HG02678 (cell line): ENCODE measurements around the gene OR2V1.
"Not testable (repeated sequence)": the region's sequence is repeated elsewhere in the genome, so short reads cannot be mapped to it uniquely, and the experiment has no call there.

Experiments used
- ATAC-seq: cut with Tn5 transposase; IDR thresholded peaks from one replicate; pipeline ENCODE4 v1.9.1; 2021; ENCODE audit warnings: mild to moderate bottlenecking, moderate library complexity; ENCODE audit not compliant: unreplicated experiment

The OR2V1 gene

DNA sequence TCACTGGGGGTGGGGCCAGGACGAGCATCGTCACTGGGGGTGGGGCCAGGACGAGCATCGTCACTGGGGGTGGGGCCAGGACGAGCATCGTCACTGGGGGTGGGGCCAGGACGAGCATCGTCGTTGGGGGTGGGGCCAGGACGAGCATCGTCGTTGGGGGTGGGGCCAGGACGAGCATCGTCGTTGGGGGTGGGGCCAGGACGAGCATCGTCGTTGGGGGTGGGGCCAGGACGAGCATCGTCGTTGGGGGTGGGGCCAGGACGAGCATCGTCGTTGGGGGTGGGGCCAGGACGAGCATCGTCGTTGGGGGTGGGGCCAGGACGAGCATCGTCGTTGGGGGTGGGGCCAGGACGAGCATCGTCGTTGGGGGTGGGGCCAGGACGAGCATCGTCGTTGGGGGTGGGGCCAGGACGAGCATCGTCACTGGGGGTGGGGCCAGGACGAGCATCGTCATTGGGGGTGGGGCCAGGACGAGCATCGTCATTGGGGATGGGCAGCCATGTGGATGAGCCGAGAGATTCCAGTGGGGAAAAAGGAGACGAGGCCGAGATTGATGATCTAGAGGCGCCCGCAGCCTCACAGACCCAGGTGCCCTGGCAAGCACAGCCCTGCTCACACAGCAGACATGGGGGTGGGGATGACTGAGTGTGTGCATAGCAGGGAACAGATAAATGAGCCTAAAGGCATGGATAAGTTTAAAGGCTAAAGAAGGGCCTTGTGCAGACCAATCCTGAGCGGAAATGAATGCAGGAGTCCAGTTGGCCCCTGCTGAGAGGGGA, 30.0 kb upstream of the OR2V1 start:
- ATAC-seq = not testable (repeated sequence)

DNA sequence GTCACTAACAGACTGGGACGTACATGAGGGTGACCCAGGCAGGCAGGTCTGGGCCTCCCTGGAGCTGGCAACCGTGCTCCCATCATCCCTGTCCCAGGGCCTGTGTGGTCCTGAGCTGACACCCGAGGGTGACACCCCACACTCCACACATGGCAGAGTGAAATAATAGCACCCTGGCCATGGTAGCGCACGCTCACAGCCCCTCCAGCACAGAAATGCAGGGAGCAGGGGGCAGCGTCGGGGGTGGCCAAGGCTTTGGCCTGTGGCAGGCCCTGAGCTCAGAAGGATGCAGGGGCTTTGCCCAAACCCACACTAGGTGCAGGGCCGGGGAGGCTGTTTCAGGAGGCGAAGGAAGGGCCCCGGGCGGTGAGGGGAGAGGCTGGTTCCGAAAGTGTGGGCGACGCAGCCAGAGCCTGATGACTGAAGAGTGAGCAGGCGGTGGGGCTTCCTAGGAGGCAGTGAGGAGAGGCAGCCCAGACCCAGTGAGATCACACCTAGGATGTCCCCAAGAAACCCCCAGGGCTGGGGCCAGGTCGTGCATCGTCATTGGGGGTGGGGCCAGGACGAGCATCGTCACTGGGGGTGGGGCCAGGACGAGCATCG, 29.3 kb upstream of the OR2V1 start:
- peak; percentile 54 for ATAC-seq

DNA sequence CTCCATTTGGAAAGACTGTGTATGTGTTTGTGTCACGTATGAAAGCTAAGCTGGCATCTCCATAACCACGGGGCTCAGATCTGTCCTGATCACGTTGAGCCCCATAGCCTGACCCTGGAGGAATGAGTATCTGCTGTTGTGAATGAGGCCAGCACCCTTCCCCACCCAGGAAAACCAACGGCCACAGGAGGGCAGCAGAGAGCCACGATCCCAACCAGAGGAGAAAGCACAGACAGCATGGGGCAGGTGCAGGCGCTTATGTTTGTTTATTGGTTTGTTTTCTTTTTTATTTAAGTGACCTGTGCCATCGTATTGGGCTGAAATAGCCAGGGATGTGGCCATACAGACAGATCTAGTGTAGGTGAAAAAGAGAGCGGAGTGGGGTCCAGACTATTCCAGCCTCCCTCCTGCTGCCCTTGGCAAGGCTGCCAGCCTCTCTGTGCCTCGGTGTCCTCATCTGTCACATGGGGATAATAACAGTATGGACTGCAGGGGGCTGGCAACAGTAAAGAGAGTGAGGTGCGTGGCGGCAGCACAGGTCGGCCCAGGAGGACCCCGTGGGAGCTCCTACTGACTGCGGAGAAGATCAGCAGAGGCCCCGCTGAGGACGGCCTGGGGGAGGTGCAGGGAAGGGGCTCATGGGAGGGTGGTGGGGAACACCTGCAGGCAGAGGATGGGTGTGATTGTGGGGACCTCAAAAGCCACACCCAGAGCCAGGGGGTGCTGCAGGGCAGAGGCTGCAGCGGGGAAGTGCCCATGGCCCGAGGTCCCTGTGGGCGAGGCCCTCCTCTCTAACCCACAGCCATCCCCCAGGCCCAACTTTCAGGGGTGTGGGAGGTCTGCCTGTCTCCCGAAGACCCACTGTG, 28.6 kb upstream of the OR2V1 start:
- peak; percentile 82 for ATAC-seq

DNA sequence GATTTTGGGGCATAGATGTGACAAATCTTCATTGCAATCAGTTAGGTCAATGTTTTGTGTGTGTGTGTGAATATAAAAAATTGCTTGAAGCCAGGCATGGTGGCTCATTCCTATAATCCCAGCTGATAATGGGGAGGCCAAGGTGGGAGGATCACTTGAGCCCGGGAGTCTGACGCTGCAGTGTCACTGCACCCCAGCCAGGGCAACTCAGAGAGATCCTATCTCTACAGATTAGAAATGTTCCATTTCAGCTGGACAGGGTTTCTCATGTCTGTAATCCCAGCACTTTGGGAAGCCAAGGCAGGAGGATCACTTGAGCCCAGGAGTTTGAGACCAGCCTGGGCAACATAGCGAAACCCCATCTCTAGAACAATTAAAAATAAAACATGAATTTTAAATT, 27.9 kb upstream of the OR2V1 start:
- ATAC-seq = no peak

DNA sequence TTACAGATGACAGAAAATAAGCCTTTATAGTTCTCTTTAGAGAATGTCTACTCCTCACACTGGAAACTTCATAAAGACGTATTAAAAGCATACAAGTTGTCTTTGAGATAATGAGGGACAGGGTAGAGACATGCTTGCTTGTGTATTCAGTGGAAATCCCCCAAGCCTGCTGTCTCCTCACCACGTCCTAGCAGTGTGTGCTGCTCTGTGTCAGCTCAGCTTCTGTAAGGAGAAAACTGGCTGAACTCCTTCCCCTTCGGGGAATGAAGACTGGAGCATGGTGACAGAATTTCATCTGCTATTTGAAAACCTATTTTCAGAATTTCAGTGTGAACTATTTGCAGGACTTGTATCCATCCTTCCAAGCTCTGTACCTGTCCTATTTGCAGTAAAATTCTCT, 25.8 kb upstream of the OR2V1 start:
- ATAC-seq = no peak

DNA sequence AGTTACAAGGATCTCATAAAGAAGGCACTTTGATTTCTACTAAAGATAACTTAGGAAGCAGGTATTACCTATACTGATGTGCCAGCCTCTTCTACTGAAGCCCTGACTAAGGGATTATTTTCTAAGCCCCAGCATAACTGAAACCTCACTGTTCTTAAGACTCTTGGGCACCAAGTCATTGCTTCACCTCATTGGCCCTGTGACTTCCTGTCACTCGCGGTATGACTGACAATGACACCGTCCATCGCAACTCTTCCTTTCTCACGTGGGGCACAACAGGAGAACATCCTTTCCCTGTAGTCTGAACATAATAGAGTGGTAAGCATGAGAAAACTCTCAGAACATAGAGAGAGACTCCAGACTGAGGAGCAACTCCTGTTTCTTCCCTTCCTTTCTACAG, 22.8 kb upstream of the OR2V1 start:
- no peak for ATAC-seq

DNA sequence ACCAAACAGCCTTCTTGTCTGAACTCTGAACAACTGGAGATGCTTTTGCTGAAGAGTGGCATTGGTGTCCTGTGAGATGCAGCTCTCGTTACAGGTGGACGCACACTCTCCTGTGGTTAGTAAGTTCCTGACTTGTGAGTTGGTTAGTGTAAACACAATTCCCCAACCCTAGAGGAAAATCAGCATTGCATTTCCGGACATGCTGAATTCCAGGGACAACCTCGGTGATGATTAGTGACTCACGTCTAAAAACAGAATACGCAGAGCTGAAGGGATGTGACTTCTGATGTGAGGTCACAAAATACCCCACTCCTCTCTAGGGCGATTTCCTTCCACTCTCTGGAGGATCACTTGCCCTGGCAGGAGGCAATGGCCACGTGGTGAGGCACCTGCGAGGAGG, 21.4 kb upstream of the OR2V1 start:
- no peak for ATAC-seq

DNA sequence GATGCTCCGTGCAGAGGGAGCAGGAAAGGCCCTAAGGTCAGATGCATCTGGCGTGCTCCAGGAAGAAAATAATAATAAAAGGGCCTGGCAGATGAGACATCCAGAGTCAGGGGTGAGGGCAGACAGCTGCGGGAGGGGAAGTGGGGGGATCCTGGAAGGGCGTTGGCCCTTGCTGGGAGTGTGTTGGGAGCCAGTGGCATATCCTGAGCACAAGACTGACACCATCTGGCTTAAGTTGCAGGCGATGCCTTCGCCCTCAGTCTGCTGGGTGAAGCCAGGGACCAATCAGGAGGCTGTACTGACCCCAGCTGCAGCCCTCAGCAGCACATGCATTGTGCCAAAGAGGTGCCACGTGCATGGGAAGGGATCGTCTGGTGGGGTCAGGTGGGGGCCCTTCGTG, 20.2 kb upstream of the OR2V1 start:
- ATAC-seq = no peak

DNA sequence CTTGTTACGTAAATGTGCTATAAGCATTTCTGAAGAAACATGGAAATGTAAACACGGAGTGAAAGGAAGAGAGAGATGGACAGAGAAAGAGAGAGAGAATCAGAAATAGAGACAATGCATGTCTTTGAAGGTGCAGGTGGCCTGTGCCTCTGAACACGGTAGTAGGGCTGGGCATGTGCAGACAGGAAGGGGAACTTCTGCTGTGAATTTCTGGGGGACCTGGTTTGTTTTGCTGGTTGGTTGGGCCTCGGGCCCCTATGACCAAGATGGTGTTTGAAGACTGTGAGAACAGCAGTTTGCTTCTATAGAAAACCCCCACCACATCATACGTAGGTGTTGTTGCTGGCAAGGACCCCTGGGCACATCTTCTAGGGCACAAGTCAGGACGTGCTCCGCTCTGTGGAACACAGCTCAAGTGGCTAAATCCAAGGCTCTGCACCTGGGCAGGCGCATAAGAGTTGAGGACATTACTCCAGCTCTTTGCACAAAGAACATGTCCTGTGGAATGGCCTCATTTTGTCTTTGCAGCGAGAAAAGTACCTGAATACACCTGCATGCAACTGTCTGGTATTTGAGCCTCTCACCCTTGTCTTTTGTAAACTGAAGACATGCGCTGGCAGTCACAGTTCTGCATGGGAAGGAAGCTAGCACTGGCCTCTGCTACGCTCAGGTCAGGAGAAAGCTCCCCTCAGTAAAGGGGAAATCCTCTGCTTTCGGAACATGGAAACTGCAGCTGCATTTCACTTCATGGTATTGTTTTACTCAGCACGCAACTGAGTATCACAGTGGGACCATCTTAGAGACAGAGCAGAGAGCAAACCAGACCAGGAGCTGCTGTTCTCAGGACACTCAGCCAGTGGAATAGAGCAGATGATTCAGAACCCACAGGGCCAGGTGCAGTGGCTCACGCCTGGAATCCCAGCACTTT, 19.1 kb upstream of the OR2V1 start:
- no peak for ATAC-seq

DNA sequence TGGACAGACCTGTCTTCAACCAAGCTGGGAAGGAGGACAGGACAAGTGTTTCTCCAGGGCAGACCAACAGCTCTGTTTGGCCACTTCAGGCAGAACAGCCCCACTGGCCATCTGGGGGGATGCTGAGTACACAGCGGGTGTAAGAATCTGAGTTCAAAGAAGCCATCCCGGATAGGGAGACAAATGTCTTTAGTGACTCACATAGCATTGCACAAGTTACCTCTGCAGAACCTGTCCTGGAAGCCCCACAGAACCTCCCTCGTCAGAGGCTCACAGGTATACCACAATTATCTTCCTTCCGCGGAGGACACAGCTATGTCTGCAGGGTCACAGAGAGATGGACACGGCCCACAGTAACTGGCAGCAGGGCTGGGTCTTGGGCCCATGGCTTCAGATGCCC, 18.4 kb upstream of the OR2V1 start:
- ATAC-seq = no peak

DNA sequence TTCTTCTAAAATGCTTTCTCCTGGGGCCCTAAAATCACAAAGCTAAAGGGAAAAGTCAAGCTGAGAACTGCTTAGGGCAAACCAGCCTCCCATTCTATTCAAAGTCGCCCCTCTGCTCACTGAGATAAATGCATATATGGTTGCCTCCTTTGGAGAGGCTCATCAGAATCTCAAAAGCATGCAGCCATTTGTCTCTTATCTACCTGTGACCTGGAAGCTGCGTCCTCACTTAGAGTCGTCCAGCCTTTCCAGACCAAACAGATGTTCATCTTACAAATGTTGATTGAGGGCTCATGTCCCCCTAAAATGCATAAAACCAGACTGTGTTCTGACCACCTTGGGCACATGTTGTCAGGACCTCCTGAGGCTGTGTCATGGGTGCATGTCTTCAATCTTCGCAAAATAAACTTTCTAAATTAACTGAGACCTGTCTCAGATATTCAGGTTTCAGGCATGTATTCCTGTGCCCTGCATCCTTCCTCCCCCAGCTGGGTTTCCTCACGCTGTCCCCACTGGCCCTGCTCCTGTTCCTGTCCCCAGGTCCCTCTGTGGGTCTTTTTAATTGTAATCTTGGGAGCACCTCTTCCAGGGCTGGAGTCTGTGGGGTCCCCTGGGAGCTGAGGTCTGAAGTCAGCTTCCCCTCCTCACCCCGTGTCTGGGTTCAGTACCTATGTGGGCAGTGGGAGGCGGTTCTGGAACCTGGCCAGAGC, 16.1 kb upstream of the OR2V1 start, which contains the start of gene OR2V2:
OR2V2 (plus strand) TSS at position 660 of the 710 bp plus-strand sequence. CDS start 7,357 bp downstream, outside the sequence.
- ATAC-seq = not testable (repeated sequence)

DNA sequence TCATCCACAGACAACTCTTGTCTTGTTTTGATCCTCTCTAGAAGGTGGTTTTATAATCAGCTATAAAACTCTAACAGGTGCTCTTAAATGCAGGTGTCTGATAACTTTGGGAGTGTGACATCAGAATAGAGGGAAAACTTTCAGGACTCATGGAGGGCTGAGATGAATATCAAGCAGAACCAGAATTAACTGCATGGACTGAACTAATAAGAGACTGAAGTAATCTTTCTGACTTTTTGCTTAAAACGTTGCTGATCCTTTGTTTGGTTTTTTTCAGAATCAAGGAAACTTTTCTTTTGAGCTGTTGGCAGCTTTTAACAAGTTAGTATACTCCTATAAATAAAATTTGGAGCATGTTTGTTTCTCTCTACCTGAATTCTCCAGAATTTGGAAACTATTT, 14.2 kb upstream of the OR2V1 start:
- no peak for ATAC-seq

DNA sequence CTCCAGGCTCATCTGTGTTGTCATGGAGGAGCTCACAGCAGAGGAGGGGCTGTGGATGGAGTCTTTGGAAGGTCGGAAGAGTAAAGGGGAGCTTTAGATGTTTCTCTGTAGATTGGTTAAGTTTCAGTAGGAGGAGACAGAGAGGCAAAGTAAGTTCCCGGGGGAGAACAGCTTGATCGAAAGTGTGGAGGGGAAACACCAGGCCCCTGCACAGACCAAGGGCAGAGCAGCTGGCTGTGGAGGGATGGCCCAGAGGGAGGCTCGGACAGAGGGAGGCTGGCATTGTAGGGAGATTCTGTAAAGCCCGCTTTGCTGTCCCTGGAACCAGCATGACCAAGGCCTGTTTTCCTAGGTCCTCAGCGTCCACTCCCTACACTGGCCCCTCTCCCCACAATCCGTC, 11.1 kb upstream of the OR2V1 start:
- ATAC-seq = no peak

DNA sequence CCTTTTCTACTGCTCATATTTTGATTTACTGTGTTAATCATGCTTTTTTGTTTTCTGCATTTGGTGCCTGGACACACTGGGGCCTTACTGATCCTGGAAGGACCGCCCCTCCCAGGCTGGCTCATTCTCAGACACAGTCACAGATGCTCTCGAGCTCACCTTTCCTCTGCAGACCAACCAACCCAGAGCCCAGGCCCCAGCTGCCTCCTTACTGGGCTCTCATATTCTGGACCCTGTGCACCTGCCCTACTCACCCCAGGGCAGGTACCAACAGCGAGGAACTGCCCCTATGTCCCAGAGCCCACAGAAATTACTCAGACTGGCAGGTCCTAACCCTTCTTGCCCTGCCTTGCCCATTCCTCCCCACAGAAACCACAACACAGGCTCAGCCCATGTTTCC, 9.8 kb upstream of the OR2V1 start:
- ATAC-seq = no peak

DNA sequence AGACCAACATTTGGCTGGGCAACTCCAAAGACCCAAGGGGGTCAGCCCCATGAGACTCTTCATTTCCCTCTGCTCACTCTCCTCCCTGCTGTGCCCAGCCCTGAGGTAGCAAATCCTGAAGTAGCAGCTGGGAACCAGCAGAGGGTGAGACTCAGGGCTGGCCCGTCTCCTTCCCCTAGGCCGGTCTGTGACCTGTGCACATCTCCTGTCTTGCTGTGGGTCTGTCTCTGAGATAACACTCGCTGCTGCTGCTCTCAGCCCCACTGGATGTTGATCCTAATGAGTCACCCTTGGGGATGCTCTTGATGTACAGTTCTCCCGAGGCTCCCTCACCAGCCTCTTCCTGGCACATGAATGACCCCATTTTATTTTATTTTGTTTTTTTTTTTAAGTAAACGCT, 7.3 kb upstream of the OR2V1 start:
- ATAC-seq = no peak

DNA sequence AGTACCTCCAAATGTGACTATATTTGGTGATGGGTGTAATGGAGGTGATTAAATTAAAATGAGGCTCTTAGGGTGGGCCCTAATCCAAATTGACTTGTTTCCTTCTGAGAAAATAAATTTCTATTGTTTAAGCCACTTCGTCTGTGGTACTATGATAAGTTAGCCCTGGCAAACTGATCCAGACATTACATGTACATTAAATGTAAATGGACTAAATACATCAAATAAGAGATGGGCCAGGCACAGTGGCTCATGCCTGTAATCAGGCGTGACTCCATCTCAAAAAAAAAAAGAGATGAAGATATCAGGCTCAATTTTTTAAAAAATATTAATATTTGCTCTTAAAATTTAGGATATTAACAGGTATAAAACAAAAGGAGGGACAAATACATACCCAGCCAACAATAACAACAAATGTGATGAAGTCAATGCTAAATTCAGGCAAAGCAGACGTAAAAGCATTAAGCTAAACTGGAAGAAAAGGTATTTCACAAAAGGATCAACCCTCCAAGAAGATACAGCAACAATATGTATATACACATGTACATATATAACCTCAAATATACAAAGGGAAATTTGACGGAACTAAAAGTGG, 5.5 kb upstream of the OR2V1 start:
- no peak for ATAC-seq

DNA sequence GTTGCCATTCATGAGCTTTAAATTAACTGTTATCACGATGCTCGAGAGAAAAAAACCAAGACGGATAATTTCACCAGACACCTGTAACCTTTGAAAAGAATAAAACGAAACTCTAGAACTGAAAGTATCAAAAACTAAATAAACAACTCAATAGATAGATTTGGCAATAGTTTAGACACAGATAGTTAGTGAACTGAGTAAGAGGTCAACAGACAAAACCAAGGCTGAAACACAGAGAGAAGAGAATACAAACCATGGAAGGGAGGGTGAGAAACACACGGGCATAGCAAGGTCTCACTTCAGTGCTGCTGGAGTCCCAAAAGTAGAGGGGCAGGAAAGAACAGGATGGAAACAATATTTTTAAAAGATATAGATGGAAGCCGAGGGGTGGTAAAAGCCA, 3.3 kb upstream of the OR2V1 start:
- no peak for ATAC-seq

DNA sequence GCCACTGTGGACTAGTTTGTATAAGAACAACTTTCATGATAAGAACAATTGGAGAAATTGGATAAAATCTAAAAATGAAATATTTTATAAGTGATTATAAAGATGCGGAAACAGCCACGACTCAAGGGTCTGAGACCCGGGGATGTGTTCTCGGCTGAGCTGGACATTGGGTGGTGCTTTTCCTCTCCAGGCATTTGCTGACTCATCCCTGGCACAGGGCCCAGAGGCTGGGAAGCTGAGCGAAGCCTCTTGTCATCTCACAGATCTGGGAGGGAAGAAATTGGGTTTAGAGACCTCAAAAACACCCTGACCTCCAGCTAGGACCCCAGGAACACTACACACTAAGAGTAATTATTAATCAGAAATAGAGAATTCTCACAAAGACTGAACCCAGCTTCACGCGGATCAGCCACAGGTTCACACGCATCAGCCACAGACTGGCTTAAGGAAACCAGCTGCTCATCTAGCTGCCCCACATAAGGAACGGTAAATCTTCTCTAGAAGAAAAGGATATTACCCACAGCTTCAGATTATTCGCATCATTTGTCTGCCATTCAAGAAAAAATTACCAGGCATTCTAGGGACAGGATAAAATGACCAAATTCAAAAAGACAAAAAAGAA, 2.8 kb upstream of the OR2V1 start:
- ATAC-seq = no peak

DNA sequence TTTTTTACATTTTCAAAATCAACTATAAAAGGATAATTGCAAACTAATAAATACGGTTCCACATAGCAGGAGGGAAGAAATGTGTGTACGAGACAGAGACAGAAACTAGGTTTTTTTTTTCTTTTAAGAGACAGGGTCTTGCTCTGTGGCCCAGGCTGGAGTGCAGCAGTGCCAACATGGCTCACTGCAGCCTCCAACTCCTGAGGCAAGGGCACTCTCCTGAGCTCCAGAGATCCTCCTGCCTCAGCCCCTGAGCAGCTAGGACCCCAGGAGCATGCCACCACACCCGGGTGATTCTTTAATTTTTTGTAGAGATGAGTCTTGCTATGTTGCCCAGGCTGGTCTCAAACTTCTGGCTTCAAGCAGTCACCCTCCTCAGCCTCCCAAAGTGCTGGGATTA, 2.1 kb upstream of the OR2V1 start:
- ATAC-seq = no peak
